B cell (primary cell): Measurements from ENCODE around the gene SMU1.

Experiments used
- CTCF ChIP-seq: fragments of 200-600 bp; IDR thresholded peaks from one replicate; pipeline ENCODE4 v1.8.0; 2022; ENCODE audit warnings: antibody characterized with exemption, mild to moderate bottlenecking
- EZH2 ChIP-seq: IDR thresholded peaks from 2 replicates; pipeline ENCODE4 v1.6.1; 2012; ENCODE audit warnings: borderline replicate concordance, low read depth, mild to moderate bottlenecking, moderate library complexity, low read length; ENCODE audit not compliant: insufficient read depth, poor library complexity, severe bottlenecking

- no peak for TF ChIP-seq CTCF
- TF ChIP-seq EZH2, result no peak
Measured at GRCh38 chr9:33102551-33103210, 26.2 kb upstream of the SMU1 start.
